HUES48 (cell line): ENCODE data around the gene SLC38A5.

Experiments used
- H3K27ac ChIP-seq: one replicate; pipeline ENCODE4 v1.7.0; 2013; ENCODE audit warnings: low read depth, low read length, inconsistent platforms
- H3K27me3 ChIP-seq: 2 replicates; pipeline ENCODE4 v1.6.1; 2013; ENCODE audit warnings: mild to moderate bottlenecking, low read length; ENCODE audit not compliant: control insufficient read depth, insufficient read depth
- H3K36me3 ChIP-seq: 2 replicates; pipeline ENCODE4 v1.6.1; 2013; ENCODE audit warnings: low read length; ENCODE audit not compliant: control insufficient read depth, insufficient read depth
- H3K4me1 ChIP-seq: 2 replicates; pipeline ENCODE4 v1.6.1; 2013; ENCODE audit warnings: mild to moderate bottlenecking, low read length; ENCODE audit not compliant: control insufficient read depth, insufficient read depth
- H3K4me3 ChIP-seq: 2 replicates; pipeline ENCODE4 v1.5.1; 2013; ENCODE audit warnings: mild to moderate bottlenecking, low read depth, low read length
- H3K9ac ChIP-seq: 2 replicates; pipeline ENCODE4 v1.6.1; 2013; ENCODE audit warnings: mild to moderate bottlenecking, low read depth, low read length, moderate library complexity
- H3K9me3 ChIP-seq: 2 replicates; pipeline ENCODE4 v1.6.1; 2013; ENCODE audit warnings: low read length; ENCODE audit not compliant: control insufficient read depth, insufficient read depth

The SLC38A5 gene

GRCh38 chrX:48509245-48509590, 39.2 kb upstream of the SLC38A5 start:
- H3K4me3 ChIP-seq = peak overlapping the region; percentile 85
- H3K4me1 ChIP-seq = no peaks in the 10 kb centered on the region
- H3K27ac ChIP-seq = no peak overlapping the region
- no peaks in the 10 kb centered on the region for H3K36me3 ChIP-seq
- H3K9ac ChIP-seq = 0 out of 2 replicates have a peak overlapping the region, but pooled peaks have one; percentile 44
- peaks cover 36% of the 10 kb centered on the region for H3K9me3 ChIP-seq
- H3K27me3 ChIP-seq = no peaks in the 10 kb centered on the region

DNA sequence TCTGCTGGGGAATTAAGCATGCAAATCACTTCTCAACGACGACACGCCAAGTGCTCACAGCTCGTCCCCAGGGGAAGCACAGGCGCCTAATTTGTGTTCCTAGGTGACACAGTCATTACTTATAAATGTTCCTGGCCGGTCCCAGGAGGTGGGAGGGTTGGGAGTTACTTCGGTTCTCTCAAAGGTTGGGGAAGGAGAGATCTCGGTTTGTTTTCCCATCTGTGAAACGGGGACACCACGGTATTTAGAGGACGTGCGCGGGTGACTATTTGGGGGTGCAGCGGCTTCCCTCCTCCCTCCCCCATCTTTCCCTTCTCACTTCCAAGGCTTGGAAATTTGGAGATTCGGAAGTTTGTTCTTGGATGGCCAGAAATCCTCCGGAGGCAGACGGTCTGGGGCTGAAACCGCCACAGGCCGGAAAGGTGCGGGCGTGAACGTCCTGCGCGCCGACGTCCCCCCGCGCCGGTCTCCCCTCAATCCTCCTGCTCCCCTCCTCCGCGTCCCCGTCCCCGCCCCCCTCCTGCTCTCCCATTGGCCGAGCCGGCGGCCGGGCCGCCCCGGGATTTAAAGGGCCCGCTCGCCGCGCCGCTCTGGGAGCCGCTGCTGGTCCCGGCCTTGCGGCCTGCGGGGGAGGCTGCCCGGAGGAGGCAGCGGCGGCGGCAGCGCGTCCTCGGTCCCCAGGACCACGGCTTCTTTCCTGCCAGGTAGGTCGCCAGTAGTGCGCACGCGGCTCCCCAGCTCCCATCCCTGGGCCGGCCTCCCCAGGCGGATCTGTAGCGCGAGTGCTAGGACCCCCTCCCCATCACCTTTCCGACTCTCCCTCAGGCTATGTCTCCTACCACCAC, 38.6 kb upstream of the SLC38A5 start, which contains the start of gene PORCN:
PORCN (plus strand) TSS at position 593 of the 845 bp plus-strand sequence. CDS start 829 bp downstream, outside the sequence.
- peak within 1 kb of the TSS; percentile 44 for H3K27ac ChIP-seq
- H3K9ac ChIP-seq = peak within 1 kb of the TSS; percentile 70

DNA sequence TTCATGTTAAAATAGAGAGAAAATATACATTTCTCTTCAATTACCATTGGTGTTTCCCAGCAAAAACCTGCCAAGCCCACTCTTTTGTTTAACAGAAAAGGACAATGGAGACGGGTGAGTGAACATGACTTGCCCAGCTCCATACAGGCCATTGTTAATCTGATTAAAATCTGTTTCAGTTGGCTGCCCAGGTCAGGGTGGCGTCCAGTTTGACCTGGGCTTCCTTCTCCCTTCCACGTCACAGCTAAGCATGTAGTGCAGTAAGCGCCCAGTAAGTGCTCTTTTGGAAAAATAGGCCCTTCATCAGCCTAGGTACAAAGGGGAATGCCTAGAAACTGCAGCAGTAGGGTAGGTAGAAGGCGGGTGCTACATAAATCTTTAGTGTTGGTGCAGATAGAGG, 37.2 kb upstream of the SLC38A5 start:
- Histone ChIP-seq H3K9ac (no peak overlapping the region), H3K9me3 (peaks cover 27% of the 10 kb centered on the region), H3K4me3 (no peak overlapping the region), H3K27ac (no peak overlapping the region), H3K4me1 (no peaks in the 10 kb centered on the region), H3K36me3 (no peaks in the 10 kb centered on the region), H3K27me3 (no peaks in the 10 kb centered on the region)

More for the DNA sequence above, 38.6 kb upstream of the SLC38A5 start, which contains the start of gene PORCN:
- peak within 1 kb of the TSS; percentile 85 for H3K4me3 ChIP-seq
- H3K36me3 ChIP-seq = no peaks in the 10 kb centered on the region
- H3K4me1 ChIP-seq = no peaks in the 10 kb centered on the region
- H3K27me3 ChIP-seq = no peaks in the 10 kb centered on the region
- H3K9me3 ChIP-seq = peaks cover 33% of the 10 kb centered on the region

DNA sequence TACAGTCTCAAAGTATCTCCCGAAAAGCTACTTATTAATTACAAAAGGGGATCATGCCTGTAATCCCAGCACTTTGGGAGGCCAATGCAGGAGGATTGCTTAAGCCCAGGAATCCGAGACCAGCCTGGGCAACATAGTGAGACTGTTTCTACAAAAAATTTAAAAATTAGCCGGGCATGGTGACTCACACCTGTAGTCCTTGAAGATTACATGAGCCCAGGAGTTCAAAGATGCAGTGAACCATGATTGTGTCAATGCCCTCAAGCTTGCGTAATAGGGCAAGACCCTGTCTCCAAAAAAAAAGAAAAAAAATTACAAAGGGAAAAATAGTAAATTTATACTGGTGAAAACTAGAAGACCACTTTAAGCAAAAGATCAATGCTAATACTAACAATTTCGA, 35.4 kb upstream of the SLC38A5 start:
- Histone ChIP-seq H3K27me3 (no peaks in the 10 kb centered on the region), H3K9me3 (peaks cover 26% of the 10 kb centered on the region), H3K27ac (no peak overlapping the region), H3K4me1 (no peaks in the 10 kb centered on the region), H3K36me3 (no peaks in the 10 kb centered on the region), H3K4me3 (no peak overlapping the region), H3K9ac (no peak overlapping the region)

- Histone ChIP-seq H3K36me3 (no peaks in the 10 kb centered on the region), H3K27ac (no peak overlapping the region), H3K9ac (no peak overlapping the region), H3K4me1 (no peaks in the 10 kb centered on the region), H3K9me3 (peaks cover 21% of the 10 kb centered on the region), H3K27me3 (no peaks in the 10 kb centered on the region), H3K4me3 (no peak overlapping the region)
These were observed 34.2 kb upstream of the SLC38A5 start for GRCh38 chrX:48504261-48504660.

- Histone ChIP-seq H3K27ac (no peak overlapping the region), H3K9me3 (peaks cover 35% of the 10 kb centered on the region), H3K4me3 (no peak overlapping the region), H3K36me3 (no peaks in the 10 kb centered on the region), H3K27me3 (no peaks in the 10 kb centered on the region), H3K9ac (no peak overlapping the region), H3K4me1 (no peaks in the 10 kb centered on the region)
These were observed 28.3 kb upstream of the SLC38A5 start for GRCh38 chrX:48498374-48498809.

GRCh38 chrX:48497871-48498270, 27.8 kb upstream of the SLC38A5 start:
- H3K4me3 ChIP-seq = no peak overlapping the region
- H3K9ac ChIP-seq = no peak overlapping the region
- H3K27ac ChIP-seq = no peak overlapping the region
- peaks cover 37% of the 10 kb centered on the region for H3K9me3 ChIP-seq
- no peaks in the 10 kb centered on the region for H3K4me1 ChIP-seq
- no peaks in the 10 kb centered on the region for H3K36me3 ChIP-seq
- no peaks in the 10 kb centered on the region for H3K27me3 ChIP-seq

DNA sequence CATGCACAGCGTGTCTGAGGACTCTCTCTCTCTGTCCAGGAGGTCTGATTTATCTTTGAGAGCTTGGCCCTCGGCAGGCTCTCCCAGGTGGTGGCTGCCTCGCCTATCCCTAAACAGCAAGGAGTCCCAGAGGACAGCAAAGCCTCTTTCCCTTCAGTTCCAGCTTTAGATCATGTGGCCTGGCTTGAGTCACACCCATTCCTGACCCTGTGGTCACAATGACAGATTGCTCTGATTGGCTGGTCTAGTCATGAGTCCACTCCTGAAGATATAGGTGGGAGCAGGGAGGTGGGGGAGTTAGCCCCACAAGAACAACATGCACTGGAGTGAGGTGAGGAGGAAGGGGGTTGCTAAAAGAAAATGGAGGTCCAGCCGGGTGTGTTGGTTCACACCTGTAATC, 26.6 kb upstream of the SLC38A5 start:
- Histone ChIP-seq H3K27me3 (no peaks in the 10 kb centered on the region), H3K9me3 (peaks cover 36% of the 10 kb centered on the region)

DNA sequence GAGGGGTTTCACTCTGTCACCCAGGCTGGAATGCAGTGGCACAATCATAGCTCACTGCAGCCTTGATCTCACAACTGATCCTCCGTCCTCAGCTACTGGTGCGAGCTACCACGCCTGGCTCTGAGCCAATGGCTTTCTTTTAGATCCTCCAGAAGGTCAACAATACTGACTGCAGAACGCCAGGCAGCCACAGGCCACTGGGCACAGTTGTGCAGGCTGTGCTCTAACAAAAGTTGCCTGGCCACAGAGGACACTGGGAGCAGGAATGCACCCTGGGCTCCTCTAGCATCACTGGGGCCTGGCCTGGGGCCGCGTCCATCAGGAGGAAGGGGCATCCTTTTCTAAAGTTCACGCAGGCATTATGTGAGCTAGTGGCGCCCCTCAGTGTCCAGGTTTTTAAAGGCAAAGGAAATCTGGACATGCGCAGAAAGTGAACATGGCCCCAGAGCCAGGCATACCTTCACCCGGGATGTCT, 23.9 kb upstream of the SLC38A5 start:
- Histone ChIP-seq H3K4me1 (no peaks in the 10 kb centered on the region), H3K9me3 (peaks cover 38% of the 10 kb centered on the region), H3K36me3 (no peaks in the 10 kb centered on the region), H3K27ac (no peak overlapping the region), H3K27me3 (no peaks in the 10 kb centered on the region), H3K9ac (no peak overlapping the region), H3K4me3 (no peak overlapping the region)

More for the DNA sequence above, 26.6 kb upstream of the SLC38A5 start:
- Histone ChIP-seq H3K4me1 (no peaks in the 10 kb centered on the region), H3K4me3 (no peak overlapping the region), H3K36me3 (no peaks in the 10 kb centered on the region), H3K27ac (no peak overlapping the region), H3K9ac (no peak overlapping the region)

- H3K9me3 ChIP-seq = peaks cover 39% of the 10 kb centered on the region
- no peaks in the 10 kb centered on the region for H3K4me1 ChIP-seq
- H3K36me3 ChIP-seq = peaks cover 1% of the 10 kb centered on the region; the same call in 1 of the 2 replicates
- H3K9ac ChIP-seq = no peak overlapping the region
- H3K27me3 ChIP-seq = no peaks in the 10 kb centered on the region
- H3K4me3 ChIP-seq = no peak overlapping the region
- no peak overlapping the region for H3K27ac ChIP-seq
These were observed 22.3 kb upstream of the SLC38A5 start for GRCh38 chrX:48492293-48492910.

- H3K27me3 ChIP-seq = no peaks in the 10 kb centered on the region
- H3K9ac ChIP-seq = no peak overlapping the region
- H3K36me3 ChIP-seq = peaks cover 5% of the 10 kb centered on the region; the same call in 1 of the 2 replicates
- H3K27ac ChIP-seq = no peak overlapping the region
- H3K9me3 ChIP-seq = peaks cover 41% of the 10 kb centered on the region
- no peak overlapping the region for H3K4me3 ChIP-seq
- H3K4me1 ChIP-seq = no peaks in the 10 kb centered on the region
These were observed 21.7 kb upstream of the SLC38A5 start for GRCh38 chrX:48491809-48492208.
